ENCODE results near the gene SULT1E1.

The SULT1E1 gene

DNA sequence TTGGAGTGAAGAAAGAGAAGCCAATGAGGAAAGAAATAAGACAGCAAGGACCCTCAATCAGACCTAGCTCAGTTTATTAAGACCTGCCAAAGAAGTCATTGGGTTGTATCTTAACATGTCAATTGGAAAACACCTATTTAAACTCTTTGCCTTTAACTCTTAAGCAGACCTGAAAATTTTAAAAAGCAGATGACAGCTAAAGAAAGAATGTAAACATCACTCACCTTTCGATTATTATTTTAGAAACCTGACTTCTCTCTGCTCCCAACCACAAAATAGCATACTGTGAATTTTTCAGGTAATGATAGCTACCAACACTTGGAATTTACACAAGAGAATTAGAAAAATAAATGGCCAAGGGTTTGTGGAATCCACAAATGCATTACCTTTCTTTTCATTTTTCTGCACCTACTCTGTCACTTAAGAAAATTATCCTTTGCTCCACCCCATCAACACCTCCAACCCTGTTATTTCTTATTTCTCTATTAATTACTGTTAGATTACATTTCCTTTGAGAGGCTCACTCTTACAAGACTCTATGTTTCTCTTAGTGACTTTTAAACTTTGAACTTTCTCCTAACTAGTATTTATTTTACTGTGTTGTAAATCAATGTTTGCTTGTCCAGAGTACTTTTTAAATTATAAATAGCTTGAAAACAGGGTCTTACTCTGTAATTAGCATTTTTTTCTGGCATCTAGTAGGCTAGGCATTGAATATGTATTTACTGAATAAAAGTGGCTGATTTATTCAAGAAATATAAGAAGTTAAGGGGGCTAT lies 765 bp upstream of the SULT1E1 start:
- TF ChIP-seq, protein P1, sequence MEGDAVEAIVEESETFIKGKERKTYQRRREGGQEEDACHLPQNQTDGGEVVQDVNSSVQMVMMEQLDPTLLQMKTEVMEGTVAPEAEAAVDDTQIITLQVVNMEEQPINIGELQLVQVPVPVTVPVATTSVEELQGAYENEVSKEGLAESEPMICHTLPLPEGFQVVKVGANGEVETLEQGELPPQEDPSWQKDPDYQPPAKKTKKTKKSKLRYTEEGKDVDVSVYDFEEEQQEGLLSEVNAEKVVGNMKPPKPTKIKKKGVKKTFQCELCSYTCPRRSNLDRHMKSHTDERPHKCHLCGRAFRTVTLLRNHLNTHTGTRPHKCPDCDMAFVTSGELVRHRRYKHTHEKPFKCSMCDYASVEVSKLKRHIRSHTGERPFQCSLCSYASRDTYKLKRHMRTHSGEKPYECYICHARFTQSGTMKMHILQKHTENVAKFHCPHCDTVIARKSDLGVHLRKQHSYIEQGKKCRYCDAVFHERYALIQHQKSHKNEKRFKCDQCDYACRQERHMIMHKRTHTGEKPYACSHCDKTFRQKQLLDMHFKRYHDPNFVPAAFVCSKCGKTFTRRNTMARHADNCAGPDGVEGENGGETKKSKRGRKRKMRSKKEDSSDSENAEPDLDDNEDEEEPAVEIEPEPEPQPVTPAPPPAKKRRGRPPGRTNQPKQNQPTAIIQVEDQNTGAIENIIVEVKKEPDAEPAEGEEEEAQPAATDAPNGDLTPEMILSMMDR (IDR thresholded peaks at IDR 0.05), result no peak

DNA sequence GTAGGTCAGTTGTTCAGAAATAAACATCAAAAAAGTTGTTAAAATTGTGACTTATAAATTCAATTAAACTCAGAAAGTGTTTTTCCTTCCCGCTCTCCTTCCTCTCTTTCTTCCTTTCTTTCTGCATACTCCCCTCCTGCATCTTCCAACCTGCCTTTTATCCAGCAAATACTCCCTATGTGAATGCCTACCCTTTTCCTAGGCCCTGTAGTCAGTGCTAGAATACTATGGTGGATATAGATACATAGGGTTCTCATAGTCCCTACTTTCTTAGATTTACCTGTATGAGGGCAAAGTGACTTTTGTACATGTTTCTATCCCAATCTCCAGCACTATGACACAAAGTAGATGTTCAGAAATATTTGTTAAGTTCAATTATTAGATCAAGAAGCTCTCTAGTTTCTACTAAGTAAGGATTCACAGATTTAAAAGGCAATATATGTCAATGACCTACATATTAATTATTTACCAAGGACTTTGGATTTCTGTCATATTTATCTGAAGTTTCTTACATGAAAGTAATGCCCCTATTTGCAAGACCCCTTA lies 732 bp downstream of the SULT1E1 start:
- TF ChIP-seq, protein P1 (IDR thresholded peaks at IDR 0.05), result no peak

DNA sequence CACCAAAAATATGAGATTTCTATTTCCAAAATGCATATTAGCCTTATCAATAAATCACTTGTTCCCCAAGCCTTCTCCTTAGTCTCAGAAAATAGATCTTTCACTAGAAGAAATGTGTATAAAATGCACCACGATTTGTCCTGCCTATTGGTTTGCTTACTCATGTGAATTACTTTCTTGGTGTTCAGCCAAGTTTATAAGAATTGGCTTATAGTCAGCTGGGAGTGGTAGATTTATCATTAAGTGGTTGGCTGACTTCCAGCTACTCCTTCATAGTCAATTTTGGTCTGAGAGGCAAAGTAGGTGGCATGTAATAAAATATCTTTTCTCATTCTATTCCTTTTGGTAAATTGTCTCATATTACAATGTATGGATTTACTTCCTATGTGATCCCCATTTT lies 1.3 kb downstream of the SULT1E1 start:
- TF ChIP-seq, protein P1 (IDR thresholded peaks at IDR 0.05), result no peak

DNA sequence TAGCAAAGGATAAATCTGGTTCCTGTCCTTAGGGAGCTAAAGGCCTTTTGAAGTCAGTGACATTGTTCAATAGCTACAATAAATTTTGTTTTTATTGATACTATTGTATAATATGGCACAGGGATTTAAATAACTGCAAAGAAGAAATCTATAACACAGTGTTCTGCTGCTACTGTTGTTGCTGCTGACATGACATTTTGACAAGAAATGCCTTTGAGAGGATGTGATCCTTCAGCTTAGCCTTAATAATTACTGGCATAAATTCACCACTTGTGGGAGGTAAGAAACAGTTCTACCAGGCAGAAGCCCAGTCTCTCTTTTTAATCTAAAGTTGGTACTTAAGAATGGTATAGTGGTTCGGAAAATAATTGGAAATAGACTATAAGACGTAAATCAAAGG lies 4.1 kb downstream of the SULT1E1 start:
- TF ChIP-seq, protein P1 (IDR thresholded peaks at IDR 0.05), result no peak

DNA sequence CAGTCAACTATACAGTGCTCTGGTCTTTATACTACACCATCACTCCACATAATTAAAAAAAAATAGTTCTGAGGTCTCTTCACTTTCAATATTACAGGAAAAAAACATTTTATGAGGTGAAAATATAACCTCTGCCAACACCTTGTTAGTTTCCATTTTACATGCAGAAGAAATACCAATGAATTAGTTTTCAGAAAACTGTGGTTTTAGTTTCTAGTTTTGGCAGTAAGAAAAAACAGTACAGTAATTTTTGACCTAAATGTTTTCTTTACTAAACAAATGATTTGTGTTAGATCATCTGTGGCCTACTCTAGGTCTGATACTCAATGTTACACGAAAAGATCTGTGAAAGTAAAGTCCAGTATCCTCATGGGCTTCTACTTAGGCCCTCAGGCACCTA lies 10.0 kb downstream of the SULT1E1 start:
- TF ChIP-seq, protein P1 (IDR thresholded peaks at IDR 0.05), result no peak

DNA sequence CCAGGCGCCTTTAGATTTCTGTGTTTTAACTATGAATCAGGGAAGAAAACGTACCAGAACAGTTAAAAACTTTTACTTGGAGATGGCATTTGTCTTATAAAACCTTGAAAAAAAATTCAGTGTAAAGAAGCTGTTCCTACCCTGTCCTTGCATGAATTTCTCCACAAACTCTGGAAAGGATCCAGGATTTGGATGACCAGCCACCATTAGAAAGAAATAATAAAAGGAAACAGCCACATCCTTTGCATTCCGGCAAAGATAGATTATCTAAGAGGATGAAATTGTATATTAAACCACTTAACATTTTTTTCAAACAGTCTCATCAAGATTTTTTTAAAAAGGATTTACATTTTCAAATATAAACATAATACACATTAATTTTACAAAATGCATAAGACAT lies 10.6 kb downstream of the SULT1E1 start:
- TF ChIP-seq, protein P1 (IDR thresholded peaks at IDR 0.05), result no peak

DNA sequence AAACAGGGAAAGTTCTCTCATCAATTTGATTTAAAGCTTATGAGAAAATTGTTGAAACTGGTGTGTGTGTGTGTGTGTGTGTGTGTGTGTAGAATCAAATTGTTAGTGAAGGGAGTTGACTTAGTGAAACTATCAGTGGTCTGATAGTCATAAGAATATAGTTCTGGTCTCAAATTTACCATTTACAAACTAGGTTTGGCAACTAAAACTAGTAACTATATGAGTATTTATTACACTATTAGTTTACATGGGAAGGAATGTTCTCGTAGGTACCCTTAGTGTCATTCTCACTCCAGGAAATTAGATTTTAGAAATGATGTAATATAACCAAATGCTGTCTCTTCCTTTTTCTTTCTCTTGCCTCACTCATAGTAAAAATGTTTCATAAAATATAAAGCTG lies 11.9 kb downstream of the SULT1E1 start:
- TF ChIP-seq, protein P1 (IDR thresholded peaks at IDR 0.05), result no peak

Measured in LNCAP (cell line).